HG02678 (cell line): ENCODE data around the gene RASGRP4.
"Not testable (repeated sequence)": the region's sequence is repeated elsewhere in the genome, so short reads cannot be mapped to it uniquely, and the experiment has no call there.

Source experiments
- ATAC-seq: cut with Tn5 transposase; IDR thresholded peaks from one replicate; pipeline ENCODE4 v1.9.1; 2021; ENCODE audit warnings: mild to moderate bottlenecking, moderate library complexity; ENCODE audit not compliant: unreplicated experiment

RASGRP4 gene

GRCh38 chr19:38425810-38426466 lies at the start of gene RASGRP4:
Gene RASGRP4 (minus strand): TSS chr19:38426219. CDS start chr19:38426091, 128 bp downstream.
- no peak for ATAC-seq

- ATAC-seq = no peak
These were observed 49.2 kb upstream of the RASGRP4 start for GRCh38 chr19:38475176-38475575.

- ATAC-seq = no peak
These were observed 47.2 kb upstream of the RASGRP4 start for GRCh38 chr19:38473201-38473600.

GRCh38 chr19:38472725-38473124 lies 46.7 kb upstream of the RASGRP4 start:
- ATAC-seq = not testable (repeated sequence)

- no peak for ATAC-seq
These were observed 44.9 kb upstream of the RASGRP4 start for GRCh38 chr19:38470788-38471480.

GRCh38 chr19:38469151-38469550 lies 43.1 kb upstream of the RASGRP4 start:
- no peak for ATAC-seq

- ATAC-seq = no peak
These were observed 41.8 kb upstream of the RASGRP4 start for GRCh38 chr19:38467541-38468525.

- no peak for ATAC-seq
These were observed 40.0 kb upstream of the RASGRP4 start for GRCh38 chr19:38466050-38466449.

GRCh38 chr19:38464421-38465082 lies 38.5 kb upstream of the RASGRP4 start:
- no peak for ATAC-seq

GRCh38 chr19:38463365-38463764 lies 37.3 kb upstream of the RASGRP4 start:
- no peak for ATAC-seq

- no peak for ATAC-seq
These were observed 33.0 kb upstream of the RASGRP4 start for GRCh38 chr19:38458991-38459390.

GRCh38 chr19:38457690-38458405 lies 31.8 kb upstream of the RASGRP4 start:
- no peak for ATAC-seq

- ATAC-seq = no peak
These were observed 31.2 kb upstream of the RASGRP4 start for GRCh38 chr19:38457202-38457601.

GRCh38 chr19:38455031-38455430 lies 29.0 kb upstream of the RASGRP4 start:
- no peak for ATAC-seq

- ATAC-seq = no peak
These were observed 27.6 kb upstream of the RASGRP4 start for GRCh38 chr19:38453596-38453995.

- ATAC-seq = no peak
These were observed 26.7 kb upstream of the RASGRP4 start for GRCh38 chr19:38452430-38453366.

- ATAC-seq = no peak
These were observed 25.6 kb upstream of the RASGRP4 start for GRCh38 chr19:38451629-38452028.

- ATAC-seq = no peak
These were observed 25.0 kb upstream of the RASGRP4 start for GRCh38 chr19:38451036-38451435.

GRCh38 chr19:38449518-38449917 lies 23.5 kb upstream of the RASGRP4 start:
- ATAC-seq = no peak
